SW480 (cell line): ENCODE measurements around the gene METTL22.

Experiments used
- DNase-seq: peaks from one replicate; pipeline ENCODE4 v3.0.0-alpha.2; 2016; ENCODE audit warnings: low spot score

The METTL22 gene

GRCh38 chr16:8594149-8594666, 27.3 kb upstream of the METTL22 start:
- no peak for DNase-seq

- DNase-seq, result no peak
Measured at GRCh38 chr16:8595783-8596182, 25.7 kb upstream of the METTL22 start.

GRCh38 chr16:8596581-8596980, 24.9 kb upstream of the METTL22 start:
- DNase-seq, result no peak

- DNase-seq, result no peak
Measured at GRCh38 chr16:8600144-8600775, 21.2 kb upstream of the METTL22 start.

GRCh38 chr16:8605554-8605953, 15.9 kb upstream of the METTL22 start:
- no peak for DNase-seq

- no peak for DNase-seq
Measured at GRCh38 chr16:8607214-8607613, 14.3 kb upstream of the METTL22 start.

GRCh38 chr16:8611122-8611521, 10.4 kb upstream of the METTL22 start:
- DNase-seq, result no peak

GRCh38 chr16:8611886-8612600, 9.5 kb upstream of the METTL22 start:
- no peak for DNase-seq

GRCh38 chr16:8614435-8615029, 7.0 kb upstream of the METTL22 start:
- no peak for DNase-seq

- DNase-seq, result no peak
Measured at GRCh38 chr16:8619671-8620370, 1.7 kb upstream of the METTL22 start.

- no peak for DNase-seq
Measured at GRCh38 chr16:8620535-8620934, 963 bp upstream of the METTL22 start.

- no peak for DNase-seq
Measured at GRCh38 chr16:8621222-8621571, 301 bp upstream of the METTL22 start.

- no peak for DNase-seq
Measured at GRCh38 chr16:8622315-8622656, 788 bp downstream of the METTL22 start.

- no peak for DNase-seq
Measured at GRCh38 chr16:8623634-8624033, 2.1 kb downstream of the METTL22 start.

- DNase-seq, result no peak
Measured at GRCh38 chr16:8625491-8626087, 4.1 kb downstream of the METTL22 start.

- DNase-seq, result no peak
Measured at GRCh38 chr16:8626946-8627345, 5.4 kb downstream of the METTL22 start.

GRCh38 chr16:8627456-8627855, 6.0 kb downstream of the METTL22 start:
- DNase-seq, result no peak

GRCh38 chr16:8628981-8629725, 7.7 kb downstream of the METTL22 start:
- no peak for DNase-seq

GRCh38 chr16:8630255-8630953, 8.9 kb downstream of the METTL22 start:
- DNase-seq, result no peak

GRCh38 chr16:8631373-8631772, 9.9 kb downstream of the METTL22 start:
- DNase-seq, result no peak

GRCh38 chr16:8631818-8632465, 10.4 kb downstream of the METTL22 start:
- no peak for DNase-seq
